SK-N-SH treated with all-trans-retinoic acid at 6 μM for 48 hours (cell line): ENCODE measurements around the gene FNIP1.

Experiments
- ATAC-seq: fragments of 200-7000 bp; cut with Tn5 transposase; 3 replicates; pipeline ENCODE4 v1.9.1; 2020; ENCODE audit warnings: mild to moderate bottlenecking, moderate library complexity
- ARNTL ChIP-seq: fragments of 450-650 bp; formaldehyde crosslinking; IDR thresholded peaks from 2 replicates; pipeline ENCODE4 v1.5.0; 2020; ENCODE audit warnings: low read depth, mild to moderate bottlenecking, moderate library complexity, borderline replicate concordance
- CSDC2 ChIP-seq: fragments of 250-450 bp; sonication (Bioruptor Pico); IDR thresholded peaks from 2 replicates; pipeline ENCODE4 v1.5.0; 2020; ENCODE audit warnings: mild to moderate bottlenecking, moderate library complexity
- ESRRG ChIP-seq: fragments of 250-450 bp; sonication (Bioruptor Pico); IDR thresholded peaks from 2 replicates; pipeline ENCODE4 v1.6.1; 2021; ENCODE audit warnings: mild to moderate bottlenecking
- GLIS3 ChIP-seq: fragments of 250-450 bp; sonication (Bioruptor Pico); IDR thresholded peaks from 2 replicates; pipeline ENCODE4 v1.5.0; 2020; ENCODE audit warnings: mild to moderate bottlenecking, moderate library complexity
- PPARA ChIP-seq: fragments of 250-450 bp; sonication (Bioruptor Pico); IDR thresholded peaks from 2 replicates; pipeline ENCODE4 v1.5.0; 2020; ENCODE audit warnings: mild to moderate bottlenecking, borderline replicate concordance
- SNAI2 ChIP-seq: fragments of 250-450 bp; sonication (Bioruptor Pico); IDR thresholded peaks from 2 replicates; pipeline ENCODE4 v1.5.0; 2020; ENCODE audit warnings: mild to moderate bottlenecking, moderate library complexity
- TCF4 ChIP-seq: fragments of 250-450 bp; sonication (Bioruptor Pico); IDR thresholded peaks from 2 replicates; pipeline ENCODE4 v1.8.0; 2021; ENCODE audit warnings: mild to moderate bottlenecking, moderate library complexity, borderline replicate concordance
- ZC3H10 ChIP-seq: fragments of 250-450 bp; sonication (Bioruptor Pico); IDR thresholded peaks from 2 replicates; pipeline ENCODE4 v1.5.1; 2021; ENCODE audit warnings: mild to moderate bottlenecking, moderate library complexity
- ZFP3 ChIP-seq: fragments of 250-450 bp; sonication (Bioruptor Pico); IDR thresholded peaks from 2 replicates; pipeline ENCODE4 v1.5.0; 2020; ENCODE audit warnings: mild to moderate bottlenecking, moderate library complexity
- ZFP30 ChIP-seq: fragments of 450-650 bp; formaldehyde crosslinking; IDR thresholded peaks from 2 replicates; pipeline ENCODE4 v1.5.0; 2022; ENCODE audit warnings: mild to moderate bottlenecking, moderate library complexity
- ZNF70 ChIP-seq: fragments of 450-650 bp; formaldehyde crosslinking; IDR thresholded peaks from 2 replicates; pipeline ENCODE4 v1.5.0; 2020; ENCODE audit warnings: mild to moderate bottlenecking, moderate library complexity
- ZNF8 ChIP-seq: fragments of 450-650 bp; formaldehyde crosslinking; IDR thresholded peaks from 2 replicates; pipeline ENCODE4 v1.5.0; 2020; ENCODE audit warnings: mild to moderate bottlenecking, moderate library complexity
- TF ChIP-seq, protein P1 (sequence below): fragments of 250-450 bp; sonication (Bioruptor Pico); IDR thresholded peaks from 2 replicates; pipeline ENCODE4 v1.5.1; 2020; ENCODE audit warnings: low read depth, mild to moderate bottlenecking, moderate library complexity
- TF ChIP-seq, protein P2 (sequence below): fragments of 250-450 bp; sonication (Bioruptor Pico); IDR thresholded peaks from 2 replicates; pipeline ENCODE4 v1.8.0; 2020; ENCODE audit warnings: mild to moderate bottlenecking, moderate library complexity, borderline replicate concordance
- TF ChIP-seq, protein P3 (sequence below): fragments of 250-450 bp; sonication (Bioruptor Pico); IDR thresholded peaks from 2 replicates; pipeline ENCODE4 v1.5.1; 2021; ENCODE audit warnings: mild to moderate bottlenecking, moderate library complexity
- TF ChIP-seq, protein P4 (sequence below): fragments of 250-450 bp; sonication (Bioruptor Pico); IDR thresholded peaks from 2 replicates; pipeline ENCODE4 v1.5.0; 2020; ENCODE audit warnings: mild to moderate bottlenecking, moderate library complexity
- TF ChIP-seq, protein P5 (sequence below): fragments of 250-450 bp; sonication (Bioruptor Pico); IDR thresholded peaks from 2 replicates; pipeline ENCODE4 v1.8.0; 2021; ENCODE audit warnings: low read depth, mild to moderate bottlenecking, moderate library complexity, borderline replicate concordance

Gene FNIP1

DNA sequence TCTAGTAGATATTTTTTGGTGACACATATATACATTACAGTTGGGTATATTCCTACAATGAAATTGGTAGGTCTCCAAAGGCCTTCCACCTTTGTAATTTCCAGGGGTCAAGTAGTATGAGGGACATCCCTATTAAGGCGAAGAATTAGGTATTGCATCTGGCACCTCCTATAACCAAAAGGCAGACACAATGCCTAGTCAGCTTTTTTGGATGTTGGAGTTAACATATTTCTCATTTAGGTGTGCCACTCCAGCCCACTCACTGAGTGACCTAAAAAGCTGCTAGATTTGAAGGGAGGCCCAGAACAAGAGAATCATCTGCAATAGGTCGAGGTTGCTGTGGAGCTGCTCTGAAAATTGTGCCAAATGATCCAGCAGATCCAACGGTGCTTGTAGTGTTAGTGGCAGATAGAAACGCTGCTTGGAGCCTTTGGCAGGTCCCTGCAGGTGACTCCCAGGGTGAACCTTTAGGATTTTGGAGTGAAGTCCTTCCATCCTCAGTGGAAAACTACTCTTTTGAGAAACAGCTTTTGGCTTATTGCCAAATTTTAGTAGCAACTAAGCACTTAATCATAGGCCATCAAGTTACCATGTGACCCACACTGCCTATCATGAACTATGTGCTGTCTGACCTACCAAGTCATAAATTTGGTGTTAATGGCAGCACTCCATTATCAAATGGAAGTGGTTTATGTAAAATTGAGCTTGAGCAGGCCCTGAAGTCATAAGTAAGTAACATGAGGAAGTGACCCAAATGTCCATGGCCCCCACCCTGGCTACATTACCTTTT is 15.7 kb upstream of the FNIP1 start (continued):
- TF ChIP-seq, protein P1, sequence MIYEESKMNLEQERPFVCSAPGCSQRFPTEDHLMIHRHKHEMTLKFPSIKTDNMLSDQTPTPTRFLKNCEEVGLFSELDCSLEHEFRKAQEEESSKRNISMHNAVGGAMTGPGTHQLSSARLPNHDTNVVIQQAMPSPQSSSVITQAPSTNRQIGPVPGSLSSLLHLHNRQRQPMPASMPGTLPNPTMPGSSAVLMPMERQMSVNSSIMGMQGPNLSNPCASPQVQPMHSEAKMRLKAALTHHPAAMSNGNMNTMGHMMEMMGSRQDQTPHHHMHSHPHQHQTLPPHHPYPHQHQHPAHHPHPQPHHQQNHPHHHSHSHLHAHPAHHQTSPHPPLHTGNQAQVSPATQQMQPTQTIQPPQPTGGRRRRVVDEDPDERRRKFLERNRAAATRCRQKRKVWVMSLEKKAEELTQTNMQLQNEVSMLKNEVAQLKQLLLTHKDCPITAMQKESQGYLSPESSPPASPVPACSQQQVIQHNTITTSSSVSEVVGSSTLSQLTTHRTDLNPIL (CRISPR knock-in tag): no peak
- TF ChIP-seq CSDC2 (CRISPR knock-in tag) (no peak), SNAI2 (CRISPR knock-in tag) (no peak)
- TF ChIP-seq, all 23 proteins: peak for 0

DNA sequence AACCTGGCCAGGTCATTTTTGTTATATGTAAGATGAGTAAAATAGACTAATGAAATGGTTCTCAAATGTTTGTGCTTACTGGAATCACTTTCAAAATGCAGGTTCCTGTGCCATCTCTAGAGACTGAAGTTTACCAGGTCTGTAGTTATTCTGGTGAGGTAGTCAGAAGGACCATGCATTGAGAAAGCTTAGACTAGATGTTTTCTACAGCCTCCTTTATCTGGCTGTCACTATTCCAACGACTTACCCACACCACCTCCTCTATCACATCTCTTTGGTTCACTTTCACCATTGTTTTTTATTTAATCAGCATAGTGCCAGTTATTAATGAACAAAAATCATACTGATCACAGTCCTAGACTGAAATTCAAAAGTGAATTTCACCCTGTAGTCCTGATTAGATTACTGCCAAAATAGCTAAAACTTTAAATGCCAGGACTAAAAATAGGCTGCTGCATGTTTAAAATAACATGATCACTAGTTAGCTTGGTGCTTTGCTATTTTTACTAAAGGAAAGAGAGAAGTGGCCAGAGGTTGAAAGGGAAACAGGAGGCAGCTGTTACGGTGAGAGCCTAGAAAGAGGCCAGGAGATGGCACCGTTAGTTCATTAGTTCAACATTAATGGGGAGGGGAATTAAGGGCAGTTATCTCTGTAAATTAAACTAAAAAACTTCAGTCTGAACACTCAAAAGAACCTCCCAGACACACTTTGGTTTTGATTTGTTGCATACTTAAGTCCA is 13.9 kb upstream of the FNIP1 start:
- peak; percentile 72 for ATAC-seq

DNA sequence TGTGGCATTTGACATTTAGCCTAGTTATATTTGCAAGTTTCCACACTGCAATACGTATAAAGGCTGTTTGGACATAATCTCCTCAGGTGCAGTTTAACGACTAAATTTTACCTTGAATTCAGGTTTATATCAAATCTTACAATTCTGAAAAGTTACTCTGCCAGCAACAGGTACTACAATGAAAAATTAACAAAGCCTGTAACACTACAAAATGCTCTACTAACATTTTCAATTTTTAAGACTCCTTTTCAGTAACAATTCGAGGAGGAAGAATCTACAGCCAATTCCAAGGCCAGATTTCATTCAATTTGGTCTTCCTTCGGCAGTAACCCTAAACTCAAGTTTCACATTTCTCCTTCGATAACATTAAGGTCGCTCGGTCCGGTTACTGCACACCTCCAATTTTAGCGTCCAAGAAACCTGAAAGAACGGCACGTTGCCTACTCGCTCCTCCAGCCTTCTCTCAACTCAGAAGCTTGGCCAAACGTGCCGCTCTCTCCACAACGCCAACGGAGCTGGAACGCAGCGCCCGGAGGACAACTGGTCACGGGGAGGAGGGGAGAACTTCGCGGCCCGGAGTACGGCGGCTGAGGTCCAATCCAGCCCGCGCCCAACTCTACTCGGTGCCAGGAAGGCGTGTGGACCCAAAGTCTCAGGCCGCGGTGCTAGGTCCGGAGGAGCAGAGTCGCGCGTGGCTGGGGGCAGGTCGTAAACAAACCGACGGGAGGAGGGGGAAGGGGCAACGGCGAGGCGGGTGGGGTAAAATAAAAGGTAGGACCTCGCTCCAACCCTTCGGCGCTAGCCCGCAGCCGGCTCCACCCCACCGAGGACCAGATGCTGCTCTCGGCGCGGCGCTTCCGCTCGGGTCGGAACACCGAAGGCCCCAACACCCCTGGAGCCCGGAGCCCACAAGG is 681 bp downstream of the FNIP1 start:
- ATAC-seq: peak; percentile 63
- TF ChIP-seq GLIS3 (CRISPR knock-in tag) (no peak), ARNTL (no peak), ZNF70 (CRISPR knock-in tag) (no peak), CSDC2 (CRISPR knock-in tag) (no peak), PPARA (no peak)
- TF ChIP-seq, protein P2, sequence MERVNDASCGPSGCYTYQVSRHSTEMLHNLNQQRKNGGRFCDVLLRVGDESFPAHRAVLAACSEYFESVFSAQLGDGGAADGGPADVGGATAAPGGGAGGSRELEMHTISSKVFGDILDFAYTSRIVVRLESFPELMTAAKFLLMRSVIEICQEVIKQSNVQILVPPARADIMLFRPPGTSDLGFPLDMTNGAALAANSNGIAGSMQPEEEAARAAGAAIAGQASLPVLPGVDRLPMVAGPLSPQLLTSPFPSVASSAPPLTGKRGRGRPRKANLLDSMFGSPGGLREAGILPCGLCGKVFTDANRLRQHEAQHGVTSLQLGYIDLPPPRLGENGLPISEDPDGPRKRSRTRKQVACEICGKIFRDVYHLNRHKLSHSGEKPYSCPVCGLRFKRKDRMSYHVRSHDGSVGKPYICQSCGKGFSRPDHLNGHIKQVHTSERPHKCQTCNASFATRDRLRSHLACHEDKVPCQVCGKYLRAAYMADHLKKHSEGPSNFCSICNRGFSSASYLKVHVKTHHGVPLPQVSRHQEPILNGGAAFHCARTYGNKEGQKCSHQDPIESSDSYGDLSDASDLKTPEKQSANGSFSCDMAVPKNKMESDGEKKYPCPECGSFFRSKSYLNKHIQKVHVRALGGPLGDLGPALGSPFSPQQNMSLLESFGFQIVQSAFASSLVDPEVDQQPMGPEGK (CRISPR knock-in tag): no peak
- TF ChIP-seq, protein P3, sequence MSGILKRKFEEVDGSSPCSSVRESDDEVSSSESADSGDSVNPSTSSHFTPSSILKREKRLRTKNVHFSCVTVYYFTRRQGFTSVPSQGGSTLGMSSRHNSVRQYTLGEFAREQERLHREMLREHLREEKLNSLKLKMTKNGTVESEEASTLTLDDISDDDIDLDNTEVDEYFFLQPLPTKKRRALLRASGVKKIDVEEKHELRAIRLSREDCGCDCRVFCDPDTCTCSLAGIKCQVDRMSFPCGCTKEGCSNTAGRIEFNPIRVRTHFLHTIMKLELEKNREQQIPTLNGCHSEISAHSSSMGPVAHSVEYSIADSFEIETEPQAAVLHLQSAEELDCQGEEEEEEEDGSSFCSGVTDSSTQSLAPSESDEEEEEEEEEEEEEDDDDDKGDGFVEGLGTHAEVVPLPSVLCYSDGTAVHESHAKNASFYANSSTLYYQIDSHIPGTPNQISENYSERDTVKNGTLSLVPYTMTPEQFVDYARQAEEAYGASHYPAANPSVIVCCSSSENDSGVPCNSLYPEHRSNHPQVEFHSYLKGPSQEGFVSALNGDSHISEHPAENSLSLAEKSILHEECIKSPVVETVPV (CRISPR knock-in tag): no peak

More for the DNA sequence above, 13.9 kb upstream of the FNIP1 start:
- TF ChIP-seq ZNF8 (CRISPR knock-in tag) (no peak), ZFP30 (no peak), ZFP3 (no peak), TCF4 (CRISPR knock-in tag) (no peak), ARNTL (no peak), ESRRG (CRISPR knock-in tag) (no peak), SNAI2 (CRISPR knock-in tag) (no peak), CSDC2 (CRISPR knock-in tag) (no peak), ZC3H10 (CRISPR knock-in tag) (no peak), PPARA (no peak)
- TF ChIP-seq, protein P3 (CRISPR knock-in tag): no peak
- TF ChIP-seq, protein P4, sequence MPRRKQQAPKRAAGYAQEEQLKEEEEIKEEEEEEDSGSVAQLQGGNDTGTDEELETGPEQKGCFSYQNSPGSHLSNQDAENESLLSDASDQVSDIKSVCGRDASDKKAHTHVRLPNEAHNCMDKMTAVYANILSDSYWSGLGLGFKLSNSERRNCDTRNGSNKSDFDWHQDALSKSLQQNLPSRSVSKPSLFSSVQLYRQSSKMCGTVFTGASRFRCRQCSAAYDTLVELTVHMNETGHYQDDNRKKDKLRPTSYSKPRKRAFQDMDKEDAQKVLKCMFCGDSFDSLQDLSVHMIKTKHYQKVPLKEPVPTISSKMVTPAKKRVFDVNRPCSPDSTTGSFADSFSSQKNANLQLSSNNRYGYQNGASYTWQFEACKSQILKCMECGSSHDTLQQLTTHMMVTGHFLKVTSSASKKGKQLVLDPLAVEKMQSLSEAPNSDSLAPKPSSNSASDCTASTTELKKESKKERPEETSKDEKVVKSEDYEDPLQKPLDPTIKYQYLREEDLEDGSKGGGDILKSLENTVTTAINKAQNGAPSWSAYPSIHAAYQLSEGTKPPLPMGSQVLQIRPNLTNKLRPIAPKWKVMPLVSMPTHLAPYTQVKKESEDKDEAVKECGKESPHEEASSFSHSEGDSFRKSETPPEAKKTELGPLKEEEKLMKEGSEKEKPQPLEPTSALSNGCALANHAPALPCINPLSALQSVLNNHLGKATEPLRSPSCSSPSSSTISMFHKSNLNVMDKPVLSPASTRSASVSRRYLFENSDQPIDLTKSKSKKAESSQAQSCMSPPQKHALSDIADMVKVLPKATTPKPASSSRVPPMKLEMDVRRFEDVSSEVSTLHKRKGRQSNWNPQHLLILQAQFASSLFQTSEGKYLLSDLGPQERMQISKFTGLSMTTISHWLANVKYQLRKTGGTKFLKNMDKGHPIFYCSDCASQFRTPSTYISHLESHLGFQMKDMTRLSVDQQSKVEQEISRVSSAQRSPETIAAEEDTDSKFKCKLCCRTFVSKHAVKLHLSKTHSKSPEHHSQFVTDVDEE (CRISPR knock-in tag): no peak
- TF ChIP-seq, protein P5, sequence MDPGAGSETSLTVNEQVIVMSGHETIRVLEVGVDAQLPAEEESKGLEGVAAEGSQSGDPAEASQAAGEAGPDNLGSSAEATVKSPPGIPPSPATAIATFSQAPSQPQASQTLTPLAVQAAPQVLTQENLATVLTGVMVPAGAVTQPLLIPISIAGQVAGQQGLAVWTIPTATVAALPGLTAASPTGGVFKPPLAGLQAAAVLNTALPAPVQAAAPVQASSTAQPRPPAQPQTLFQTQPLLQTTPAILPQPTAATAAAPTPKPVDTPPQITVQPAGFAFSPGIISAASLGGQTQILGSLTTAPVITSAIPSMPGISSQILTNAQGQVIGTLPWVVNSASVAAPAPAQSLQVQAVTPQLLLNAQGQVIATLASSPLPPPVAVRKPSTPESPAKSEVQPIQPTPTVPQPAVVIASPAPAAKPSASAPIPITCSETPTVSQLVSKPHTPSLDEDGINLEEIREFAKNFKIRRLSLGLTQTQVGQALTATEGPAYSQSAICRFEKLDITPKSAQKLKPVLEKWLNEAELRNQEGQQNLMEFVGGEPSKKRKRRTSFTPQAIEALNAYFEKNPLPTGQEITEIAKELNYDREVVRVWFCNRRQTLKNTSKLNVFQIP (CRISPR knock-in tag): no peak
- TF ChIP-seq, protein P2 (CRISPR knock-in tag): no peak
